K562 (cell line): ENCODE data around the gene ACE. TPM values are rescaled to one million over a fixed set of nuclear protein-coding genes. Genes with fewer than 3 reads are reported as not detected.

Experiments used
- CHD7 ChIP-seq: fragments of 200-600 bp; sonication (generic); IDR thresholded peaks from one replicate; pipeline ENCODE4 v1.6.1; 2012; ENCODE audit warnings: mild to moderate bottlenecking, low read depth, low read length, inconsistent platforms
- L3MBTL2 ChIP-seq: fragments of 450-650 bp; IDR thresholded peaks from 2 replicates; pipeline ENCODE4 v1.6.1; 2016; ENCODE audit warnings: mild to moderate bottlenecking, moderate library complexity
- MEF2D ChIP-seq: conservative IDR thresholded peaks from 2 replicates; pipeline ENCODE4 v1.6.1; 2016; ENCODE audit warnings: low read depth, missing genetic modification characterization, missing compliant biosample characterization
- NEUROD1 ChIP-seq: fragments of 150-350 bp; IDR thresholded peaks from 2 replicates; pipeline ENCODE4 v1.6.1; 2014; ENCODE audit warnings: borderline replicate concordance, low read length, low read depth; ENCODE audit not compliant: partially characterized antibody
- TBL1XR1 ChIP-seq, 2 experiments: IDR thresholded peaks; 2 replicates each; pipeline ENCODE4 v1.6.1; 2012; ENCODE audit warnings: improper control_type of control experiment in 2 of 2, low read length in 2 of 2, mild to moderate bottlenecking in 1 of 2
- TRIM28 ChIP-seq: fragments of 450-650 bp; IDR thresholded peaks from 2 replicates; pipeline ENCODE4 v1.6.1; 2017
- polyA plus RNA-seq, 8 experiments: library from polyadenylated mRNA; depleted of rRNA in 4 of 8; stranded (reverse) in 5 of 8; unstranded in 3 of 8; fragments of >200 nt; fragmentation: Nextera tagmentation in 2 of 8; fragmentation: Illumina TruSeq in 1 of 8; extraction: Ambion mirVana in 2 of 8; extraction: Trizol in 1 of 8; gene quantifications; 2 replicates each; pipeline versions ENCODE4 v1.2.1 to v1.2.3, GENCODE V29; 2011 to 2014; ENCODE audit warnings: inconsistent platforms in 1 of 8, missing spikeins in 1 of 8
- total RNA-seq, 7 experiments: library from RNA; depleted of rRNA in 6 of 7; stranded (reverse); fragments of >200 nt in 6 of 7; fragmentation: Illumina TruSeq in 2 of 7; extraction: Trizol in 2 of 7; gene quantifications; 2 replicates each; pipeline versions ENCODE4 v1.2.1 to v1.2.3, GENCODE V29; 2011 to 2021; ENCODE audit warnings: low replicate concordance in 1 of 7

The ACE gene
- total and polyA plus RNA-seq, 9 of the 15 experiments (the other 6 are each of a cell fraction or from before 2014, with no cell fraction given) = 0.07 to 2.5 (median 0.47) TPM; not detected in 1

DNA sequence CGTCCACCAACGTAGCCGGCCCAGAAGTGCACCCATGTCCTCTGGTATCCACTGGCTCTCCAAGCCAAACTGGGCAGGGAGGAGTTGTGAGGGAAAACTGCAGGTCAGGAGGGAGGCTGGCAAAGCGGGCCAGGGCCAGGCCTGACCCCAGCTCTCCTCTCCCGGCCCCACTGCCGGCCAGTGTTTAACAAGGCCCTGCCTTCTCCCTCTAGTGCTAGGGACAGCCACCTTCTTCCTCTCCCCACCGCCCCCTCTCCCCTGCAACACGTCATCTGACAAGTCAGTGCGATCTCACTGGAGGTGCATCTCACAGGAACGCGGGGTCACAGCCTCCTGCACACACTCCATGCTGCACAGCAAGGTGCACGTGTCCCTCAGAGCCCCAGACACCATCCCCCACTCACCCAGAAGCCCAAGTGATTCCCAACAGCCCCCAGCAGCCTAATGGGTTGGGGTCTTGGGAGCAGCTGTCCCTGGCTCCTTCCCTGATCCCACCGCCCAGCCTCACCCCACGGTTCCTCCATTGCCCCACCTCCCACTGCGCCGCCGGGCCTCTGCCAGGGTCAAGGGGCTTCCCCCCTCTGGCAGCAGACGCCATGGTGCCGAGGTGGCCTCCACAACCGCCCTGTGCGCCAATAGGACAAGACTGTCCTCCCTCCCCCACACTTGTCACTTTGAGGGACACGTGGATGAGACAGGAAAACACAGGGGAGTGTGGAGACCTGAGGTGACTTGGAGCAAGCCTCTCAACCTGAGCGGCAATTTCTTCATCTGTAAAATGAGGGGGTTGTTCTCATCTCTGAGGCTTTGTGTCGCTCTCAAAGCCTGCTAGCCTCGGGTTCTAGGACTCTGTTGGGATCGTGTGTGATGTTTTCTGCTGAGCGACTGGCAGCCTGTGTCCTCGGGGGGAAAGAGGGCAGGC is 1.1 kb upstream of the ACE start (continued):
- TF ChIP-seq CHD7 (no peak), L3MBTL2 (peak; percentile 33; the same call in 1 of the 2 replicates), MEF2D (no peak), TBL1XR1 (IDR thresholded peaks at IDR 0.05; ENCODE audit: low read length in 2 of 2) (no peak), TRIM28 (no peak), NEUROD1 (no peak)
